GM13976 (cell line): ENCODE results near the gene TTC19.
"Not testable (repeated sequence)": the region's sequence is repeated elsewhere in the genome, so short reads cannot be mapped to it uniquely, and the experiment has no call there.

Experiments
- DNase-seq: peaks from one replicate; pipeline ENCODE4 v3.0.0; 2012; ENCODE audit warnings: low spot score
- CTCF ChIP-seq: IDR thresholded peaks from 2 replicates; pipeline ENCODE4 v1.5.1; 2012; ENCODE audit warnings: borderline replicate concordance, mild to moderate bottlenecking; ENCODE audit not compliant: insufficient read depth; ENCODE audit errors: extremely low read depth, missing control alignments, control extremely low read depth
- in situ Hi-C: fragments of 300-500 bp; cut with MboI; formaldehyde crosslinking; loops from one replicate; pipeline ENCODE4 v1.12.0; 2022; ENCODE audit warnings: low sequenced_read_pairs, mixed read lengths, inconsistent platforms; ENCODE audit not compliant: unreplicated experiment

Gene TTC19

GRCh38 chr17:16040710-16041251 is 41.2 kb downstream of the TTC19 start:
- DNase-seq: no peak
- in situ Hi-C loops: no loop called here
- TF ChIP-seq CTCF: no peak

- TF ChIP-seq CTCF: no peak
- DNase-seq: no peak
- in situ Hi-C loops: no loop called here
Measured at GRCh38 chr17:16044487-16044886, 44.9 kb downstream of the TTC19 start.

GRCh38 chr17:16046966-16047365 is 47.3 kb downstream of the TTC19 start:
- no peak for DNase-seq
- no peak for TF ChIP-seq CTCF
- in situ Hi-C loops: no loop called here

- DNase-seq: no peak
- TF ChIP-seq CTCF: no peak
- in situ Hi-C loops: no loop called here
Measured at GRCh38 chr17:16048811-16049449, 49.3 kb downstream of the TTC19 start.

- no peak for TF ChIP-seq CTCF
- in situ Hi-C loops: no loop called here
- DNase-seq: no peak
Measured at GRCh38 chr17:16050844-16051243, 51.2 kb downstream of the TTC19 start.

GRCh38 chr17:16052486-16052885 is 52.9 kb downstream of the TTC19 start:
- no peak for DNase-seq
- in situ Hi-C loops: no loop called here
- no peak for TF ChIP-seq CTCF

- DNase-seq, in situ Hi-C loops: not testable (repeated sequence)
Measured at GRCh38 chr17:16055139-16055538, 55.5 kb downstream of the TTC19 start.
